GM12873 (cell line): ENCODE results near the gene LAMB3.
A peak's percentile ranks its signal among the peaks of the same experiment; 100 is the strongest.

Experiments used
- TF ChIP-seq, protein P1 (sequence below): IDR thresholded peaks from 2 replicates; pipeline ENCODE4 v1.5.1; 2012; ENCODE audit warnings: low read depth, mild to moderate bottlenecking, moderate library complexity, low read length, control low read depth; ENCODE audit not compliant: insufficient read depth; ENCODE audit errors: missing control alignments

LAMB3 gene

DNA sequence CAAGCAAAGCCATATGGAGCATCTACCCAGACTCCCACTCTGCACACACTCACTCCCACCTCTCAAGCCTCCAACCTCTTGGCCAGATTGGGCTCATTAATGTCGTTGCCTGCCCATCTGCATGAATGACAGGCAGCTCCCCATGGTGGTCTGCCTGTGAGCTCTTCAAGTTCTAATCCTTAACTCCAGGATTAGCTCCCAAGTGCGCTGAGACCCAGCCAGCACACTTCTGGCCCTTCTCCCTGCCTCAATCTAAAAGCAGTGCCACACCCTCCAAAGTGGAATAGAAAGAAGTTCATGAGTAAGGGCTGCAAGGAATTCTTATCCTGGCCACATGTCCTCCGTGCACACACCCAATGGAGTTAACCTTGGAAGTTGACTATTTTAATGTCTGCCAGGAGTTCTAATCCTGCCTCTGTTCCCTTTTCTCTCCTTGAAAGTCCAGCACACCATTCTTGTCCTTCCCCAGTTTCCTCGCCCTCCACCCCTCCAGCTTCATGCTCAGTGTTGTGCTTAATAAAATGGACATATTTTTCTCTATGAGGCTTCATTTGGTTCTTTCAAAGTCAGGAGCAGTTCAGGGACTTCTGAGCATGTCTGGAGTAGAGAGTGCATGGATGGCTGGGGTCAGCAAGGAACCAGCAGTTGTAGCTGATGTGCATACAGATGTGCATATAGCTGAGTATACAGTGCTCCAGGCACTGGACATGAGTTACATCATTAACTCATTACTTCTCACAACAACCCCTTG is 38.6 kb downstream of the LAMB3 start:
- TF ChIP-seq, protein P1, sequence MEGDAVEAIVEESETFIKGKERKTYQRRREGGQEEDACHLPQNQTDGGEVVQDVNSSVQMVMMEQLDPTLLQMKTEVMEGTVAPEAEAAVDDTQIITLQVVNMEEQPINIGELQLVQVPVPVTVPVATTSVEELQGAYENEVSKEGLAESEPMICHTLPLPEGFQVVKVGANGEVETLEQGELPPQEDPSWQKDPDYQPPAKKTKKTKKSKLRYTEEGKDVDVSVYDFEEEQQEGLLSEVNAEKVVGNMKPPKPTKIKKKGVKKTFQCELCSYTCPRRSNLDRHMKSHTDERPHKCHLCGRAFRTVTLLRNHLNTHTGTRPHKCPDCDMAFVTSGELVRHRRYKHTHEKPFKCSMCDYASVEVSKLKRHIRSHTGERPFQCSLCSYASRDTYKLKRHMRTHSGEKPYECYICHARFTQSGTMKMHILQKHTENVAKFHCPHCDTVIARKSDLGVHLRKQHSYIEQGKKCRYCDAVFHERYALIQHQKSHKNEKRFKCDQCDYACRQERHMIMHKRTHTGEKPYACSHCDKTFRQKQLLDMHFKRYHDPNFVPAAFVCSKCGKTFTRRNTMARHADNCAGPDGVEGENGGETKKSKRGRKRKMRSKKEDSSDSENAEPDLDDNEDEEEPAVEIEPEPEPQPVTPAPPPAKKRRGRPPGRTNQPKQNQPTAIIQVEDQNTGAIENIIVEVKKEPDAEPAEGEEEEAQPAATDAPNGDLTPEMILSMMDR: no peak

DNA sequence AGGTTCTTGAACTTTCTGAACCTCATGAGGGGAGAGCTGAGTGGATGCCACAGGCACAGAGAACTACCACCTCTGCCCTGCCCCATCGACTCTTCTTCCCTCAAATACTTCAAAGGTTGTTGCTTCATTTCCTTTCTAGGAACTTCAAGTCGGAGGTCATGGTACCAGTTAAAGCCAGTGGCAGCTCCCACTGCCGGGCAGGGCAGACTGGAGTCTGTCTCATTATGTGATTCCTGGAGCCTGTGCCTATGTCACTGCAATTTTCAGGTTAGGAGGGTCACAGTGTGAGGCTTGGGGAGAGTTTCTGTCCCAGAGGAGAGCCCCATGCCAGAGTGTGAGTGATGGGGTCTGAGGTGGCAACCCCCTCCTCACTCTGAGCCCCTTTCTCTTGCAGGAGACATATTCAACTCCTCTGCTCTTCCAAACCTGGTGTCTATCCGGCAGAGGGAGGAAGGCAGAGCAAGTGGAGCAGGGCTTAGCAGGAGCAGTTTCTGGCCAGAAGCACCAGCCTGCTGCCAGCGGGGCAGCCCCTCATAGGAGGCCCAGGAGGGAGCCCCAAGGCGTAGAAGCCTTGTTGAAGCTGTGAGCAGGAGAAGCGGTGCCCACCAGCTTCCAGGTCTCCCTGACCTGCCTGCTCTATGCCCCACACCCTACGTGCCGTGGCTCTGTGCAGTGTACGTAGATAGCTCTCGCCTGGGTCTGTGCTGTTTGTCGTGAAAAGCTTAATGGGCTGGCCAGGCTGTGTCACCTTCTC is 39.4 kb downstream of the LAMB3 start:
- TF ChIP-seq, protein P1: no peak

DNA sequence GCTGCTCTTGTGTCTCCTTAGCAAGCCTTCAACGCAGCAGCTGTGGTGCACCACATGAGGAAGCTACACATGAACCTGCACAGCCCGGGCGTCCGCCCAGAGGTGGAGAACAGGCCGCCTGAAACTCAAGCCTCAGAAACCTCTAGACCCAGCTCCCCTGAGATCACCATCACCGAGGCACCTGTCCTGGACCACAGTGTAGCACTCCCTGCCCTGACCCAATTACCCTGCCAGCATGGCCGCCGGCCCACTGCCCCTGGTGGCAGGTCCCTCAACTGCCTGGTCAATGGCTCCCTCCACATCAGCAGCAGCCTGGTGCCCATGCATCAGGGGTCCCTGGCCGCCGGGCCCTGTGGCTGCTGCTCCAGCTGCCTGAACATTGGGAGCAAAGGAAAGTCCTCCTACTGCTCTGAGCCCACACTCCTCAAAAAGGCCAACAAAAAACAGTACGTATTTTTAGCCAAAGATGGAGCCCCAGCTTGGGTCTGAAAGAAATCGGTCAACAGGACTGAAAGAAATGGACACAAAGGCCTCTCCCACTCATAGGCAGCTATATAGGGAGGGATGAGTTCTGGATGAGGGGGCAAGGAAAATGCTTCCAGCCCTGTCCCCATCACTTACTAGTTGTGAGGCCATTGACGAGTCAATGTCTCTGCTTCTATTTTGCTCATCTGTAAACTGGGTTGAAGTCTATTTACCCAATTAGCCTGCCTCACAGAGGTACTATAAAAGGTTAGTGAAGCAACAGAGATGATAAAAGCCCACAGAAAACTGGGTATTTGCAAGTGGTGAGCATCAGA is 40.3 kb downstream of the LAMB3 start:
- TF ChIP-seq, protein P1: peak; percentile 30

DNA sequence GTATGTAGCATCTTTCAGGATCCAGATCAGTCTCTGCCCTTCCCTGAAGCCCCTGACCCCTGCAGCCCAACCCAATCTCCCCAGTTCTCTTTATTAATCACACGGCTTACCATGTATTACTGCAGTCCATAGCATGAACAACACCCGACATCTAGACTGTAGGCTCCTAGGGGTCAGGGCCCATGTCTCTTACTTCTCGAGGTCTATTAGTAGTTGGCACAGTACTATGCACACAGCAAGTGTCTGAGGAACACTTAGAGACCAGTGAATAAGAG is 41.7 kb downstream of the LAMB3 start:
- TF ChIP-seq, protein P1: no peak

DNA sequence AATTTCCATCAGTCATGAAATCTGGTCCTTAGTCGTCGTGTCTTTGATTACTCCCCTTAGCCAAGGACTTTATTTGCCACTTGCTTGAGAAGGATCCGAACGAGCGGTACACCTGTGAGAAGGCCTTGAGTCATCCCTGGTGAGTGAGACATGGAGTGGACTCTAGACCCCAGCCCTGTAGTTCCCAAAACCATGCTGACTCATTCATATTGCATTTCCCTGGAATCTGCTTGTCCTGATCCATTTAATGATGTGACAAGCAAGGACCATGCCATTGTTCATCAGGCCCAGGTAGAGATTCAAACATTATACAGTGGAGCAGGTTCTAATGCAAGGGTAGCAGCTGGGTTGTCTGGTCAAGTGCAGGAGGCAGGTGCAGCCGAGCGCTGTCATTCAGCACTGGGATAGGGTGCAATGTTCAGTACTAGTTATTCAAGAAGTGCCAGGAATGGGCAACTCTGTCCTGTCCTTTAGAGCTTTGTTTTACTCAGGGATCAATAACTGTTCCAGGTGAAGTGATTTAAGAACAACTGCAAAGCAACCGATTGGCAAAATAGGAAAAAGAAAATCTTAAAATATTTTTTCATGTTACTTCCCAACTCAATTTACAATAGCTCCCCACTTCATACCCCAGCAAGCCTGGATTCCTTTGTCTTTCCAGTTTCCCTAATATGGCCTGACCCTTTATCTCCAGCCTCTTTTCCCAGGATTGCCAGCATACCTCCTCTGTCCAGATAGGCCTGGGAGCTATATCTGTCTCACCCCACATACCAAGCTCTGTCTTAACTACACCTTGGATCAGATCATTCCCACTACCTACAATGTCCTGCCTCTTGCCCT is 42.2 kb downstream of the LAMB3 start:
- TF ChIP-seq, protein P1: no peak

DNA sequence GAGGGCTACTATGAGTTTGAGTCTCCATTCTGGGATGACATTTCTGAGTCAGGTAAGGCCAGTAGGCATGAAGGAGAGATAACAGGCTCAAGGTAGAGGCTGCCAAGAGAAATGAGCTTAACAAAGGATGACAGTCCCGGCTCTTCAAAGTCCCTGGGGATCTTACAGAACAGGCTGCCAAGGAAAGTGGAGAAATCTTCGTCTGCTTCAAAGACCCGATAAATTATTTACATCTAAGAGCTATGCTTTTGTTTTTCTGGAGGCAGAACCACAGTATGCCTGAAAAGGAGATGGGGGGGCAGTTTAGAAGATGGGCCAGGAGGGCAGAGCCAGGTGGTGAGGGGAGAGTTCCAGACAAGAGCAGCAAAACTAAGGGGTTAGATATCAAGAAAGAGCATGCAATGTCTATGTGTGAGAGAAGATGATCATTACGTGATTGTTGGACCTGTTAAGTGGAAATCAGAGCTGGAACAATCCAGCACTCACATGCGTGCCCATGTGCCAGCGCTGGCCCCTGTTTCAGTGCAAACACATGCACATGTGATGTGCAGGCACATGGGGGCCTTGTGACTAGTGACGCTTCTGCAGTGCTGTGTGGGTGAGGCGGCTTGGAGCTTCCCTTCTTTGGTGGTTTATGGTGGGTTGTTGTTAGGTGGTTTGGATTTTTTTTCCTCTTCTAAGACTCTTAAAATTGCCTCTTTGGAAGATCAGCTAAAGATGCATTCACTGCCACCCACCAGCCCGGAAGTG is 43.0 kb downstream of the LAMB3 start:
- TF ChIP-seq, protein P1: no peak
